Lung (tissue), 12 donors: ENCODE measurements around the gene FLNB. TPM values are rescaled to one million over a fixed set of nuclear protein-coding genes. Genes with fewer than 3 reads are reported as not detected.

ENCODE experiments used
- ATAC-seq: fragments of 200-7000 bp; cut with Tn5 transposase; one replicate; pipeline ENCODE4 v1.9.1; 2020; ENCODE audit warnings: moderate number of reproducible peaks; ENCODE audit not compliant: insufficient read depth, low FRiP score
- DNase-seq, 3 donors: peaks; one replicate each; pipeline ENCODE4 v3.0.0-alpha.2; 2013 to 2017
- H3K27ac ChIP-seq, 2 donors: one replicate each; pipeline ENCODE4 v1.5.1; 2013; ENCODE audit warnings: mild to moderate bottlenecking in 2 of 2, moderate library complexity in 2 of 2, control low read depth in 1 of 2, inconsistent platforms in 1 of 2, low read depth in 1 of 2, low read length in 1 of 2
- H3K27me3 ChIP-seq, 3 donors: one replicate each; pipeline ENCODE4 v1.5.1; 2013; ENCODE audit warnings: low read length in 2 of 3; ENCODE audit not compliant: control insufficient read depth in 3 of 3, insufficient read depth in 3 of 3
- H3K36me3 ChIP-seq, 4 donors: one replicate each; pipeline ENCODE4 v1.5.1; 2013; ENCODE audit warnings: low read length in 4 of 4, mild to moderate bottlenecking in 1 of 4, moderate library complexity in 1 of 4; ENCODE audit not compliant: control insufficient read depth in 4 of 4, insufficient read depth in 4 of 4
- H3K4me1 ChIP-seq, 5 donors: one replicate each; pipeline ENCODE4 v1.5.1; 2013; ENCODE audit warnings: low read length in 5 of 5, mild to moderate bottlenecking in 2 of 5, moderate library complexity in 1 of 5; ENCODE audit not compliant: control insufficient read depth in 5 of 5, insufficient read depth in 5 of 5
- H3K4me3 ChIP-seq: one replicate; pipeline ENCODE4 v1.5.1; 2013; ENCODE audit warnings: mild to moderate bottlenecking, control low read depth, moderate library complexity
- H3K9ac ChIP-seq, 2 donors: one replicate each; pipeline ENCODE4 v1.5.1; 2013; ENCODE audit warnings: low read length in 2 of 2, control low read depth in 1 of 2; ENCODE audit not compliant: insufficient read depth in 1 of 2
- H3K9me3 ChIP-seq, 4 donors: one replicate each; pipeline ENCODE4 v1.5.1; 2013; ENCODE audit warnings: low read length in 3 of 4, mild to moderate bottlenecking in 1 of 4, moderate library complexity in 1 of 4; ENCODE audit not compliant: control insufficient read depth in 4 of 4, insufficient read depth in 3 of 4
- CTCF ChIP-seq: IDR thresholded peaks from 2 replicates; pipeline ENCODE4 v1.5.1; 2012; ENCODE audit warnings: mild to moderate bottlenecking; ENCODE audit errors: control extremely low read depth, extremely low read depth
- WGBS, 2 donors: extraction: QIAGEN DNeasy Blood & Tissue Kit; methylation state at CpG; one replicate each; pipeline ENCODE4 v1.1.7; 2013; 5-methylcytosine and 5-hydroxymethylcytosine counted together
- polyA plus RNA-seq, 2 donors: library from polyadenylated mRNA; stranded (reverse); fragments of 200-250 nt; gene quantifications; one replicate each; pipeline ENCODE4 v1.2.1, GENCODE V29; 2013
- total RNA-seq, 2 donors: library from RNA; depleted of rRNA in 1 of 2; stranded (reverse); fragments of >200 nt in 1 of 2; gene quantifications; one replicate each; pipeline ENCODE4 v1.2.1, GENCODE V29; 2014 to 2021
- donor health status: control.
- donor health status: control.
- donor health status: Bipolar disorder and iron deficiency.
- donor health status: healthy.
- donor health status: DM: yes; HTN: yes; CAD: no.

The FLNB gene
- total and polyA plus RNA-seq, 4 donors: 32.4 to 122 (median 93.7) TPM

DNA sequence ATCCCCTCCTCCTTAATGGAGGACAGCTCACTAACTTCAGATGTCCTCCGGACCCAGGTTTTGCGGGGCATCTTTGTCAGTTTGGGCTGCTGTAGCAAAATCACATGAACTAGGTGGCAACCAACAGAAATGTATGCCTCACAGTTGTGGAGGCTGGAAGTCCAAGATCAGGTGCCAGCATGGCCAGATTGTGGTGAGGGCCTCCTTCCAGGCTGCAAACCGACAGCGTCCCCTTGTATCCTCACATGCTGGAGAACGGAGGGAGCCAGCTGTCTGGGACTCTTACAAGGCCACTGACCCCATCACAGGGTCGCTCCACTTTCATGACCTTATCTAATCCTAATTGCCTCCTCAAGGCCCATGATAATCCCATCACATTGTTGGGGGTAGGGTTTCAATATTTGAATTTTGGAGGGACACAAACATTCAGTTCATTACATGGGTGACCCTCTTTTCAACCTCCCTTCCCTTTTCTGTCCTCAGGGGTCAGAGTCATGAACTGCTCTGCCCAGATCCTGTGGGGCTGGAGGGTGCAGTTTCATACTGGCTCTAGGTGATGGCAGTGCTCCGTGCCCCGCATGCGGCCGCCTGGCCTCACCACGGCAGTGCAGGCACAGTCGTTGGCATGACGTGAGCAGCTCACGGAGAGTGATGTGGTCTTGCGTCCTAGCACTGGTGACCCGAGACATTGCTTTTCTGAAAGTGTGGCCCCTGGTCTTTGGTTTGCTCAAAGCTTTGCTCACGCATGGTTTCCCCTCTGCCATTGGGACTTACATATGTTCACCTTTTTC lies 144.2 kb downstream of the FLNB start:
- H3K9me3 ChIP-seq: no peaks in the 10 kb centered on the region
- no peak overlapping the region for H3K27ac ChIP-seq
- no peak for TF ChIP-seq CTCF
- H3K4me1 ChIP-seq: peaks cover 0 to 12% (median 0%) of the 10 kb centered on the region in 5 donors
- H3K36me3 ChIP-seq: peaks cover 11 to 61% (median 13%) of the 10 kb centered on the region in 4 donors
- DNase-seq (no peak), ATAC-seq (no peak)
- H3K9ac ChIP-seq: no peak overlapping the region
- 92 to 97% methylated on average over 17 of the region's 17 CpGs for WGBS, 2 donors
- no peaks in the 10 kb centered on the region for H3K27me3 ChIP-seq
- H3K4me3 ChIP-seq: no peak overlapping the region

GRCh38 chr3:58153371-58153770 lies 145.1 kb downstream of the FLNB start:
- no peak for ATAC-seq
- no peaks in the 10 kb centered on the region for H3K27me3 ChIP-seq
- DNase-seq: no peak
- no peaks in the 10 kb centered on the region for H3K9me3 ChIP-seq
- no peak overlapping the region for H3K27ac ChIP-seq
- H3K4me3 ChIP-seq: no peak overlapping the region
- H3K36me3 ChIP-seq: peaks cover 9 to 61% (median 14%) of the 10 kb centered on the region in 4 donors
- WGBS, 2 donors: 95 to 97% methylated on average over 16 of the region's 16 CpGs
- no peak overlapping the region for H3K9ac ChIP-seq
- peaks cover 0 to 21% (median 7%) of the 10 kb centered on the region in 5 donors for H3K4me1 ChIP-seq
- TF ChIP-seq CTCF: no peak

- H3K4me3 ChIP-seq: no peak overlapping the region
- DNase-seq (no peak), ATAC-seq (no peak)
- WGBS, 2 donors: 92 to 93% methylated on average over 10 of the region's 10 CpGs
- peaks cover 0 to 36% (median 7%) of the 10 kb centered on the region in 5 donors for H3K4me1 ChIP-seq
- no peaks in the 10 kb centered on the region for H3K9me3 ChIP-seq
- H3K36me3 ChIP-seq: peaks cover 3 to 56% (median 8%) of the 10 kb centered on the region in 4 donors
- H3K27me3 ChIP-seq: no peaks in the 10 kb centered on the region
- TF ChIP-seq CTCF: no peak
- no peak overlapping the region for H3K27ac ChIP-seq
- no peak overlapping the region for H3K9ac ChIP-seq
Measured at GRCh38 chr3:58154626-58155449, 146.6 kb downstream of the FLNB start.
